ENCODE data around the gene CRCP. TPM values are rescaled to one million over a fixed set of nuclear protein-coding genes. Genes with fewer than 3 reads are reported as not detected.
"Not testable (repeated sequence)": the region's sequence is repeated elsewhere in the genome, so short reads cannot be mapped to it uniquely, and the experiment has no call there.

The CRCP gene
- total RNA-seq, 1 donor from 2014 or later: 26.8 TPM

- Histone ChIP-seq H3K9ac (ENCODE audit: low read length) (peak overlapping the region; percentile 78), H3K27me3 (ENCODE audit: insufficient read depth, low read length) (no peaks in the 10 kb centered on the region), H3K79me2 (ENCODE audit: insufficient read depth, low read length) (no peaks in the 10 kb centered on the region), H3K4me2 (ENCODE audit: low read length) (peak overlapping the region; percentile 99), H3K4me1 (ENCODE audit: insufficient read depth, low read length) (peaks cover 13% of the 10 kb centered on the region), H2AFZ (ENCODE audit: low read depth, low read length) (peak overlapping the region; percentile 94), H3K36me3 (ENCODE audit: insufficient read depth, low read length) (no peaks in the 10 kb centered on the region), H3K4me3 (ENCODE audit: insufficient read depth, low read depth, low read length) (peak overlapping the region; percentile 60), H3K9me3 (ENCODE audit: insufficient read depth, low read depth, low read length) (no peaks in the 10 kb centered on the region), H3K27ac (ENCODE audit: low read depth, low read length) (peak overlapping the region; percentile 26), H4K20me1 (ENCODE audit: insufficient read depth, low read length) (no peaks in the 10 kb centered on the region)
- peaks cover 8% of the 10 kb centered on the region for H3K4me1 Mint-ChIP-seq (ENCODE audit: low read depth, unreplicated experiment)
- no peaks in the 10 kb centered on the region for H3K27me3 Mint-ChIP-seq (ENCODE audit: low read depth, unreplicated experiment)
- DNase-seq (ENCODE audit: low read depth) (no peak), FAIRE-seq (no peak)
- no peaks in the 10 kb centered on the region for H3K9me3 Mint-ChIP-seq (ENCODE audit: unreplicated experiment)
- H3K36me3 Mint-ChIP-seq (ENCODE audit: low read depth, unreplicated experiment): peaks cover 3% of the 10 kb centered on the region
- H3K27ac Mint-ChIP-seq (ENCODE audit: unreplicated experiment): peak overlapping the region; percentile 34
- TF ChIP-seq EZH2 (IDR thresholded peaks at IDR 0.05; ENCODE audit: insufficient read depth, low read length) (no peak), CTCF (IDR thresholded peaks at IDR 0.05; ENCODE audit: insufficient read depth, low read depth, low read length) (no peak)
- H3K4me3 Mint-ChIP-seq (ENCODE audit: unreplicated experiment): no peak overlapping the region
Observed at GRCh38 chr7:66100408-66101050, 14.1 kb upstream of the CRCP start.

- DNase-seq (ENCODE audit: low read depth); H3K36me3 ChIP-seq (ENCODE audit: insufficient read depth, low read length); H3K27me3 Mint-ChIP-seq (ENCODE audit: low read depth, unreplicated experiment); H2AFZ ChIP-seq (ENCODE audit: low read depth, low read length); FAIRE-seq; H3K4me3 ChIP-seq (ENCODE audit: insufficient read depth, low read depth, low read length); H4K20me1 ChIP-seq (ENCODE audit: insufficient read depth, low read length); H3K9ac ChIP-seq (ENCODE audit: low read length); H3K27ac Mint-ChIP-seq (ENCODE audit: unreplicated experiment); H3K9me3 Mint-ChIP-seq (ENCODE audit: unreplicated experiment); H3K4me2 ChIP-seq (ENCODE audit: low read length); H3K27me3 ChIP-seq (ENCODE audit: insufficient read depth, low read length); H3K9me3 ChIP-seq (ENCODE audit: insufficient read depth, low read depth, low read length); H3K36me3 Mint-ChIP-seq (ENCODE audit: low read depth, unreplicated experiment); H3K79me2 ChIP-seq (ENCODE audit: insufficient read depth, low read length); H3K27ac ChIP-seq (ENCODE audit: low read depth, low read length); H3K4me3 Mint-ChIP-seq (ENCODE audit: unreplicated experiment): not testable (repeated sequence)
- H3K4me1 ChIP-seq (ENCODE audit: insufficient read depth, low read length): peaks cover 13% of the 10 kb centered on the region
- peaks cover 12% of the 10 kb centered on the region for H3K4me1 Mint-ChIP-seq (ENCODE audit: low read depth, unreplicated experiment)
Observed at GRCh38 chr7:66102168-66102567, 12.5 kb upstream of the CRCP start.

- not testable (repeated sequence) for H3K4me2 ChIP-seq (ENCODE audit: low read length); FAIRE-seq; H3K27me3 ChIP-seq (ENCODE audit: insufficient read depth, low read length); H3K36me3 Mint-ChIP-seq (ENCODE audit: low read depth, unreplicated experiment); H3K9me3 Mint-ChIP-seq (ENCODE audit: unreplicated experiment); H3K27me3 Mint-ChIP-seq (ENCODE audit: low read depth, unreplicated experiment); H4K20me1 ChIP-seq (ENCODE audit: insufficient read depth, low read length); H3K9me3 ChIP-seq (ENCODE audit: insufficient read depth, low read depth, low read length); H3K27ac Mint-ChIP-seq (ENCODE audit: unreplicated experiment); H3K9ac ChIP-seq (ENCODE audit: low read length); DNase-seq (ENCODE audit: low read depth); H3K27ac ChIP-seq (ENCODE audit: low read depth, low read length); H3K4me3 Mint-ChIP-seq (ENCODE audit: unreplicated experiment); H3K36me3 ChIP-seq (ENCODE audit: insufficient read depth, low read length); H3K79me2 ChIP-seq (ENCODE audit: insufficient read depth, low read length); H2AFZ ChIP-seq (ENCODE audit: low read depth, low read length); H3K4me3 ChIP-seq (ENCODE audit: insufficient read depth, low read depth, low read length)
- H3K4me1 ChIP-seq (ENCODE audit: insufficient read depth, low read length): peaks cover 13% of the 10 kb centered on the region
- peaks cover 12% of the 10 kb centered on the region for H3K4me1 Mint-ChIP-seq (ENCODE audit: low read depth, unreplicated experiment)
Observed at GRCh38 chr7:66103994-66104393, 10.7 kb upstream of the CRCP start.

All from astrocyte (in vitro differentiated cells and primary cell).